Colonic mucosa (tissue), 4 donors: ENCODE results near the gene MYO9A. TPM values are rescaled to one million over a fixed set of nuclear protein-coding genes. Genes with fewer than 3 reads are reported as not detected.

ENCODE experiments used
- DNase-seq: peaks from one replicate; pipeline ENCODE4 v3.0.0-alpha.2; 2020
- H3K27ac ChIP-seq: fragments of 200-600 bp; one replicate; pipeline ENCODE4 v1.8.0; 2021
- H3K27me3 ChIP-seq: fragments of 200-600 bp; one replicate; pipeline ENCODE4 v1.8.0; 2021
- H3K36me3 ChIP-seq: fragments of 200-600 bp; one replicate; pipeline ENCODE4 v1.8.0; 2021
- H3K4me1 ChIP-seq: fragments of 200-600 bp; one replicate; pipeline ENCODE4 v1.8.0; 2021; ENCODE audit warnings: mild to moderate bottlenecking
- H3K4me3 ChIP-seq: fragments of 200-600 bp; one replicate; pipeline ENCODE4 v1.8.0; 2021
- H3K9ac ChIP-seq, 2 donors: one replicate each; pipeline ENCODE4 v1.7.0; 2013; ENCODE audit warnings: control low read depth in 2 of 2, low read depth in 2 of 2, low read length in 2 of 2
- H3K9me3 ChIP-seq: fragments of 200-600 bp; one replicate; pipeline ENCODE4 v1.8.0; 2021
- CTCF ChIP-seq: fragments of 200-600 bp; IDR thresholded peaks from one replicate; pipeline ENCODE4 v1.8.0; 2022; ENCODE audit warnings: antibody characterized with exemption, mild to moderate bottlenecking
- intact Hi-C: fragments of 100-400 bp; cut with DNase I; formaldehyde crosslinking; loops from one replicate; pipeline ENCODE4 v1.14.1; 2022
- total RNA-seq, 2 donors: library from RNA; stranded (reverse); fragmentation: NEBNext Ultra II Directional in 1 of 2; extraction: Animal tissue kit (Norgen Biotek cat#: 25700) in 1 of 2; gene quantifications; one replicate each; pipeline ENCODE4 v1.2.1, GENCODE V29; 2021
- donor health status: healthy.
- donor health status: DM: no; HTN: no; CAD: no.
- donor health status: DM: no; HTN: no; CAD: no.

The MYO9A gene
- total RNA-seq, 2 donors from 2014 or later: 27.5 to 34.3 TPM

GRCh38 chr15:71914092-71914491 lies 203.9 kb downstream of the MYO9A start:
- intact Hi-C loops: no loop called here
- DNase-seq: no peak
- Histone ChIP-seq H3K27me3 (no peaks in the 10 kb centered on the region), H3K9me3 (no peaks in the 10 kb centered on the region), H3K9ac (no peak overlapping the region), H3K36me3 (no peaks in the 10 kb centered on the region), H3K27ac (no peak overlapping the region), H3K4me1 (no peaks in the 10 kb centered on the region), H3K4me3 (no peak overlapping the region)
- TF ChIP-seq CTCF: no peak

- intact Hi-C loops: no loop called here
- no peak for TF ChIP-seq CTCF
These were observed 218.3 kb downstream of the MYO9A start for GRCh38 chr15:71899674-71900073.

GRCh38 chr15:71893691-71894090 lies 224.3 kb downstream of the MYO9A start:
- no peak overlapping the region for H3K9ac ChIP-seq
- H3K27ac ChIP-seq: no peak overlapping the region
- H3K36me3 ChIP-seq: no peaks in the 10 kb centered on the region
- H3K9me3 ChIP-seq: no peaks in the 10 kb centered on the region
- no peak for DNase-seq
- no peak overlapping the region for H3K4me3 ChIP-seq
- TF ChIP-seq CTCF: no peak
- intact Hi-C loops: no loop called here
- no peaks in the 10 kb centered on the region for H3K27me3 ChIP-seq
- H3K4me1 ChIP-seq: no peaks in the 10 kb centered on the region

More at GRCh38 chr15:71899674-71900073, 218.3 kb downstream of the MYO9A start:
- Histone ChIP-seq H3K27ac (no peak overlapping the region), H3K9ac (no peak overlapping the region), H3K36me3 (no peaks in the 10 kb centered on the region), H3K27me3 (no peaks in the 10 kb centered on the region), H3K4me1 (no peaks in the 10 kb centered on the region), H3K9me3 (no peaks in the 10 kb centered on the region), H3K4me3 (no peak overlapping the region)
- no peak for DNase-seq

- no peak for DNase-seq
- no peak for TF ChIP-seq CTCF
- H3K36me3 ChIP-seq: no peaks in the 10 kb centered on the region
- no peaks in the 10 kb centered on the region for H3K4me1 ChIP-seq
- no peaks in the 10 kb centered on the region for H3K27me3 ChIP-seq
- H3K27ac ChIP-seq: no peak overlapping the region
- no peak overlapping the region for H3K9ac ChIP-seq
- H3K9me3 ChIP-seq: no peaks in the 10 kb centered on the region
- intact Hi-C loops: no loop called here
- no peak overlapping the region for H3K4me3 ChIP-seq
These were observed 225.6 kb downstream of the MYO9A start for GRCh38 chr15:71892335-71892734.

GRCh38 chr15:71891026-71891425 lies 226.9 kb downstream of the MYO9A start:
- TF ChIP-seq CTCF: no peak
- Histone ChIP-seq H3K9ac (no peak overlapping the region), H3K36me3 (no peaks in the 10 kb centered on the region), H3K9me3 (no peaks in the 10 kb centered on the region), H3K27me3 (no peaks in the 10 kb centered on the region), H3K4me3 (no peak overlapping the region), H3K4me1 (no peaks in the 10 kb centered on the region), H3K27ac (no peak overlapping the region)
- intact Hi-C loops: no loop called here
- DNase-seq: no peak

GRCh38 chr15:71889947-71890346 lies 228.0 kb downstream of the MYO9A start:
- intact Hi-C loops: no loop called here
- no peak for DNase-seq

More at GRCh38 chr15:71889947-71890346, 228.0 kb downstream of the MYO9A start:
- no peaks in the 10 kb centered on the region for H3K36me3 ChIP-seq
- H3K4me1 ChIP-seq: no peaks in the 10 kb centered on the region
- H3K9me3 ChIP-seq: no peaks in the 10 kb centered on the region
- no peak overlapping the region for H3K27ac ChIP-seq
- no peak overlapping the region for H3K9ac ChIP-seq
- no peak overlapping the region for H3K4me3 ChIP-seq
- no peak for TF ChIP-seq CTCF
- H3K27me3 ChIP-seq: no peaks in the 10 kb centered on the region
